Measurements from ENCODE around the gene COL23A1. TPM values are rescaled to one million over a fixed set of nuclear protein-coding genes. Genes with fewer than 3 reads are reported as not detected.

COL23A1 gene
- total and polyA plus RNA-seq, 2 of the 13 experiments (the other 11 are each of a cell fraction or from before 2014, with no cell fraction given) = not detected

DNA sequence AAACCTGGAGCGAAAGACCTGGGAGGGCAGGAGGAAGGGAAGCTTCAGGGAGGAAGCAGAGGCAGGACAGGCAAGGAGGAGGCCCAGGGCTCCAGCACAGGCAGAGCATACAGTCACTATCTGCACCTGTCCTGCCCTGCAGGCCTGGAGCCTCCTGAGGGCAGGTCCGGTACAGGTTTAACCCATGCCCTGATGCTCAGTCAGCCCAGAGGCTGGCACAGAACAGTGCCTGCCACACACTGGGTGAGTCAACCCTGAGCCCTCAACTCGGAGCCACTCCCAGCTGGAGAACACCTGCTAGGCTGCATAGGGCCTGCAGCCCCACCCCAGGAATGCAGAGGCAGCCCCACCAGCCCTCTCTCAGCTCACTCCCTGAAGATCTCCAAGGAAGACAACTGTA lies 196.1 kb downstream of the COL23A1 start:
- ChIA-PET CTCF (ENCODE audit: low intra/inter-chr PET ratio, low total read pairs) (no interaction called here), POLR2A (no interaction called here)
- no peak for FAIRE-seq
- Histone ChIP-seq H3K27me3 (ENCODE audit: control insufficient read depth in 1 of 2, insufficient read depth in 2 of 2, low read length in 2 of 2) (peaks cover 0 to 3% of the 10 kb centered on the region in 2 experiments; a peak in 2 of 5 replicates), H3K79me2 (ENCODE audit: insufficient read depth, low read length) (no peaks in the 10 kb centered on the region), H3K9ac (ENCODE audit: insufficient read depth, low read depth, low read length) (no peak overlapping the region), H3K4me2 (ENCODE audit: low read depth, low read length) (no peak overlapping the region), H2AFZ (ENCODE audit: low read length) (no peak overlapping the region), H3K36me3 (replicated peaks in 1 of 2; ENCODE audit: control insufficient read depth in 1 of 2, insufficient read depth in 2 of 2, low read length in 2 of 2) (no peaks in the 10 kb centered on the region), H3K9me3 (ENCODE audit: low read length) (no peaks in the 10 kb centered on the region), H4K20me1 (ENCODE audit: insufficient read depth, low read length) (no peaks in the 10 kb centered on the region), H3K4me3 (replicated peaks in 1 of 3; ENCODE audit: insufficient read depth in 1 of 3, low read depth in 2 of 3, low read length in 3 of 3) (no peak overlapping the region), H3K27ac (ENCODE audit: extremely low read length, insufficient read depth, low read length) (no peak overlapping the region), H3K4me1 (ENCODE audit: insufficient read depth, low read length) (no peaks in the 10 kb centered on the region)
- intact Hi-C loops (cut with micrococcal nuclease; ENCODE audit: unreplicated experiment) (no loop called here), in situ Hi-C loops (cut with HindIII; ENCODE audit: extremely low pct_ligation_motif_present, low pct_unique_long_range_greater_than_20kb) (no loop called here)
- TF ChIP-seq ZBTB7B (CRISPR knock-in tag; IDR thresholded peaks at IDR 0.05) (no peak), ZNF431 (CRISPR knock-in tag; IDR thresholded peaks at IDR 0.05; ENCODE audit: borderline replicate concordance, low read depth) (no peak), SOX6 (IDR thresholded peaks at IDR 0.05) (no peak), SOX6 (CRISPR knock-in tag; IDR thresholded peaks at IDR 0.05) (no peak), ZNF703 (CRISPR knock-in tag; IDR thresholded peaks at IDR 0.05; ENCODE audit: borderline replicate concordance) (no peak), ZNF430 (CRISPR knock-in tag; IDR thresholded peaks at IDR 0.05) (no peak), ZNF598 (CRISPR knock-in tag; IDR thresholded peaks at IDR 0.05; ENCODE audit: borderline replicate concordance) (no peak), FIP1L1 (IDR thresholded peaks at IDR 0.05; ENCODE audit: borderline replicate concordance, insufficient read depth, low read depth, low read length) (no peak), YEATS4 (CRISPR knock-in tag; IDR thresholded peaks at IDR 0.05; ENCODE audit: borderline replicate concordance) (no peak)
- TF ChIP-seq, protein P1, sequence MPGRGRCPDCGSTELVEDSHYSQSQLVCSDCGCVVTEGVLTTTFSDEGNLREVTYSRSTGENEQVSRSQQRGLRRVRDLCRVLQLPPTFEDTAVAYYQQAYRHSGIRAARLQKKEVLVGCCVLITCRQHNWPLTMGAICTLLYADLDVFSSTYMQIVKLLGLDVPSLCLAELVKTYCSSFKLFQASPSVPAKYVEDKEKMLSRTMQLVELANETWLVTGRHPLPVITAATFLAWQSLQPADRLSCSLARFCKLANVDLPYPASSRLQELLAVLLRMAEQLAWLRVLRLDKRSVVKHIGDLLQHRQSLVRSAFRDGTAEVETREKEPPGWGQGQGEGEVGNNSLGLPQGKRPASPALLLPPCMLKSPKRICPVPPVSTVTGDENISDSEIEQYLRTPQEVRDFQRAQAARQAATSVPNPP (CRISPR knock-in tag; IDR thresholded peaks at IDR 0.05) = no peak
- no peak for ATAC-seq
- DNase-seq (ENCODE audit: low spot score) = no peak
- no TSS peak for BruUV-seq (replicated peaks)
- 0% methylated on average over 1 of the region's 3 CpGs for WGBS (ENCODE audit: low lambda C conversion rate)
